ENCODE results near the gene KLF9. TPM values are rescaled to one million over a fixed set of nuclear protein-coding genes. Genes with fewer than 3 reads are reported as not detected.

Gene KLF9
- total RNA-seq, 1 donor from 2014 or later, result 0.25 TPM

DNA sequence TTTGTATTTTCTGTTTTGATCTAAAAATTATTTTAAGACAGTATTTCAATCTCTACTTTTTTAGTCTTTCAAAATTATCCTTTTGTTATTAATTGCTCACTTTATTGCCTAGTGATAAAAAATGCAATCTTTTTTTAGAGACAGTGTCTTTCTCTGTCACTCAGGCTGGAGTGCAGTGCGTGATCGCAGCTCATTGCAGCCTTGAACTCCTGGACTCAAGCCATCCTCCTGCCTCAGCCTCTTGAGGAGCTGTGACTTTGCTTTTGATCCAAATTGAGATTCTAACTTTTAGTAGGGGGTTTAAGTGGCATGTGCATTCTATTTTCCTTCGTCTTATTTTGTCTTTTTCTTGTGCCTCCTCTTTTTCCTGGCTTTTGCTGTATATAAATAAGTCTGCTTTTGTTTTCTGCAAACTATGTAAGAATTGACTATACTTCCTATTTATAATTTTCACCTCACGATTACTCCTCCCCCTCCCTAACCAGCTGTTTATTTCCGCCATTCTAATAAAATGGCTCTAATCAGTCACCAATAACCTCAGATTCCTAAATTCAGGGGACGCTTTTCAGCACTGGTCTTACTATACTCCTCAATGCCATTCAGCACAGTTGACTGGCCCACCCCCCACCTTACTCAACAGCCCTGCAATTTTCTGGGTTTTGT is 32.3 kb downstream of the KLF9 start:
- TF ChIP-seq, protein P1, sequence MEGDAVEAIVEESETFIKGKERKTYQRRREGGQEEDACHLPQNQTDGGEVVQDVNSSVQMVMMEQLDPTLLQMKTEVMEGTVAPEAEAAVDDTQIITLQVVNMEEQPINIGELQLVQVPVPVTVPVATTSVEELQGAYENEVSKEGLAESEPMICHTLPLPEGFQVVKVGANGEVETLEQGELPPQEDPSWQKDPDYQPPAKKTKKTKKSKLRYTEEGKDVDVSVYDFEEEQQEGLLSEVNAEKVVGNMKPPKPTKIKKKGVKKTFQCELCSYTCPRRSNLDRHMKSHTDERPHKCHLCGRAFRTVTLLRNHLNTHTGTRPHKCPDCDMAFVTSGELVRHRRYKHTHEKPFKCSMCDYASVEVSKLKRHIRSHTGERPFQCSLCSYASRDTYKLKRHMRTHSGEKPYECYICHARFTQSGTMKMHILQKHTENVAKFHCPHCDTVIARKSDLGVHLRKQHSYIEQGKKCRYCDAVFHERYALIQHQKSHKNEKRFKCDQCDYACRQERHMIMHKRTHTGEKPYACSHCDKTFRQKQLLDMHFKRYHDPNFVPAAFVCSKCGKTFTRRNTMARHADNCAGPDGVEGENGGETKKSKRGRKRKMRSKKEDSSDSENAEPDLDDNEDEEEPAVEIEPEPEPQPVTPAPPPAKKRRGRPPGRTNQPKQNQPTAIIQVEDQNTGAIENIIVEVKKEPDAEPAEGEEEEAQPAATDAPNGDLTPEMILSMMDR (IDR thresholded peaks at IDR 0.05; ENCODE audit: partially characterized antibody, unreplicated experiment), result no peak
- Mint-ChIP-seq H3K4me3 (ENCODE audit: unreplicated experiment) (no peak overlapping the region), H3K27ac (ENCODE audit: unreplicated experiment) (no peak overlapping the region), H3K9me3 (ENCODE audit: unreplicated experiment) (no peaks in the 10 kb centered on the region), H3K36me3 (ENCODE audit: unreplicated experiment) (no peaks in the 10 kb centered on the region), H3K4me1 (ENCODE audit: low read depth, unreplicated experiment) (no peaks in the 10 kb centered on the region), H3K27me3 (ENCODE audit: unreplicated experiment) (no peaks in the 10 kb centered on the region)
- no peak for DNase-seq

DNA sequence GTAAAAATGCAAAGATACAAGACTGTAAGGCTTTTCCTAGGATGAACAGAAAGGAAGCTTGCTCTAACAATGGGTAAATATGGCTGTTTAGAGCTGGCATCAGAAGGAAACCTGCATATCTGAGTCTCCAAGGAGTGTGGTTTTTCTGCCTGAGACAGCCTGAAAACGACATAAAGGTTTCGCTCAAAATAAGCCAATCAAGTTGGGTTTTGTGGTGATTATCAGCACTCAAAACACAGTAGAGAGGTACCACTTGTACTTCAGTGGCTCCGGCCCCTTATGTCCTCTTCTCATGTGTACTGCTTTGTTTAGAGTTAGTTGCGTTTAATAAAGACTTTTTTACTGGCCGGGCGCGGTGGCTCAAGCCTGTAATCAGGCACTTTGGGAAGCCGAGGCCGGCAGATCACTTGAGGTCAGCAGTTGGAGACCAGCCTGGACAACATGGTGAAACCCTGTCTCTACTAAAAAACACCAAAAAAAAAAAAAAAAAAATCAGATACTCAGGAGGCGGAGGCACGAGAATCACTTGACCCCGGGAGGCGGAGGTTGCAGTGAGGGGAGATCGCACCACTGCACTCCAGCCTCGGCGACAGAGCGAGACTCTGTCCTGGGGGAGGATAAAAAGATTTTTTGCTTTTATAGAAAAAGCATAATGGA is 39.4 kb downstream of the KLF9 start:
- Mint-ChIP-seq H3K4me3 (ENCODE audit: unreplicated experiment) (no peak overlapping the region), H3K27ac (ENCODE audit: unreplicated experiment) (no peak overlapping the region), H3K9me3 (ENCODE audit: unreplicated experiment) (no peaks in the 10 kb centered on the region), H3K4me1 (ENCODE audit: low read depth, unreplicated experiment) (no peaks in the 10 kb centered on the region), H3K27me3 (ENCODE audit: unreplicated experiment) (no peaks in the 10 kb centered on the region), H3K36me3 (ENCODE audit: unreplicated experiment) (no peaks in the 10 kb centered on the region)
- TF ChIP-seq, protein P1 (IDR thresholded peaks at IDR 0.05; ENCODE audit: partially characterized antibody, unreplicated experiment), result no peak
- no peak for DNase-seq

DNA sequence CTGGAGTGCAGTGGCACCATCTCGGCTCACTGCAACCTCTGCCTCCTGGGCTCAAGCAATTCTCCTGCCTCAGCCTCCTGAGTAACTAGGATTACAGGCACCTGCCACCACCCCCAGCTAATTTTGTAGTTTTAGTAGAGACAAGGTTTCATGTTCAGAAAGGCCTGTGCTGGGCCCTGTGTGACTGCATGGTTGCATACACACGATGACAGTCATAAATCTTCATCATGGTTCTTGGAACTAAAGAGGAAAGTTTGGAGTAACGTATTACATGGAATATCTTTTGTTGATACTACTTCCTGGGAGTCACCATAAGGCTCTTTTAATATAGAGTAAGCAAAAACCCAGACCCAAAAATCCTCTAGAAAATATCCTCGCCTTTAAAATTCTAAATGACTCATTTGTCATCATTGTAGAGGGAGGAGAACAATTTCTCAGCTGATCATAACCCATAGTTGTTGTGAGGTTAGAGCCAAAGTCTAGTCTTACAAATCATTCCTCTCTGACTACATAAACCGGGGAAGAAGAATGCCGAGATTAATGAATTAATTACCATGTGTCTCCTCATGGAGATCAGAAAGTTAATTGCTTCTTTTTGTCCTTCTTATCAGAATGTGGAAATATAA is 47.0 kb downstream of the KLF9 start:
- Mint-ChIP-seq H3K36me3 (ENCODE audit: unreplicated experiment) (no peaks in the 10 kb centered on the region), H3K27me3 (ENCODE audit: unreplicated experiment) (no peaks in the 10 kb centered on the region), H3K4me3 (ENCODE audit: unreplicated experiment) (no peak overlapping the region), H3K27ac (ENCODE audit: unreplicated experiment) (no peak overlapping the region), H3K4me1 (ENCODE audit: low read depth, unreplicated experiment) (no peaks in the 10 kb centered on the region), H3K9me3 (ENCODE audit: unreplicated experiment) (no peaks in the 10 kb centered on the region)
- DNase-seq, result no peak
- TF ChIP-seq, protein P1 (IDR thresholded peaks at IDR 0.05; ENCODE audit: partially characterized antibody, unreplicated experiment), result no peak

DNA sequence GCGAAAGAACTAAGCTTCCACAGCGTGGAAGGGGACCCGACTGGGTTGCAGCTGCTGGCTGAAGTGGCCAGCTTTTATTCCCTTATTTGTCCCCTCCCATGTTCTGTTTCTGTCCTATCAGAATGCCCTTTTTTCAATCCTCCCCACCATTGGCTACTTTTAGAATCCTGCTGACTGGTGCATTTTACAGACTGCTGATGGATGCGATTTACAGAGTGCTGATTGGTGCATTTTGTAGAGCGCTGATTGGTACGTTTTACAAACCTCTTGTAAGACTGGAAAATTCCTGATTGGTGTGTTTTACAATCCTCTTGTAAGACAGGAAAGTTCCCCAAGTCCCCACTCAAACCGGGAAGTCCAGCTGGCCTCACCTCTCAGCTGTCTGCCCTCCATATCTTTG is 50.7 kb downstream of the KLF9 start:
- Mint-ChIP-seq H3K4me1 (ENCODE audit: low read depth, unreplicated experiment) (no peaks in the 10 kb centered on the region), H3K27me3 (ENCODE audit: unreplicated experiment) (no peaks in the 10 kb centered on the region), H3K4me3 (ENCODE audit: unreplicated experiment) (no peak overlapping the region), H3K27ac (ENCODE audit: unreplicated experiment) (no peak overlapping the region), H3K9me3 (ENCODE audit: unreplicated experiment) (no peaks in the 10 kb centered on the region), H3K36me3 (ENCODE audit: unreplicated experiment) (no peaks in the 10 kb centered on the region)
- TF ChIP-seq, protein P1 (IDR thresholded peaks at IDR 0.05; ENCODE audit: partially characterized antibody, unreplicated experiment), result no peak
- no peak for DNase-seq

DNA sequence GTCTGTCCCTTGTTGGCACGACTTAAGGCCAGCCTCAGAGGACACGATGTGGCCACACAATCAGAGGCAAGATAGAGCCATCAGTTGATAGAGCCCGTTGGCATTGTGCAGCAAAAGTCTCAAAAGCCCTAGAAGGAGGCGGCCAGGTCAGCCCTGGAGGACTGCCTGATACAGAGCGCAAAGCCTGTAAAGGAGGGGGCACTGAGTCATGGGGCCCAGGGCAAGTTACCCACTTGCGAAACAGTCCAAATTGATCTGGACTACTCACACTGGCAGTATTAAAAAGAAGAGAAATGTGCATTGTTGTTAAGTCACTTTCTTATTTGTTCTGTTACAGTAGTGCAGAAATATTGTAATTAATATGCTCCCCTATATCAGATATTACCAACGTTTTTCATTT is 51.5 kb downstream of the KLF9 start:
- no peaks in the 10 kb centered on the region for H3K9me3 Mint-ChIP-seq (ENCODE audit: unreplicated experiment)
- no peak overlapping the region for H3K4me3 Mint-ChIP-seq (ENCODE audit: unreplicated experiment)
- H3K4me1 Mint-ChIP-seq (ENCODE audit: low read depth, unreplicated experiment), result no peaks in the 10 kb centered on the region
- DNase-seq, result no peak
- no peak overlapping the region for H3K27ac Mint-ChIP-seq (ENCODE audit: unreplicated experiment)
- no peaks in the 10 kb centered on the region for H3K27me3 Mint-ChIP-seq (ENCODE audit: unreplicated experiment)
- TF ChIP-seq, protein P1 (IDR thresholded peaks at IDR 0.05; ENCODE audit: partially characterized antibody, unreplicated experiment), result no peak
- H3K36me3 Mint-ChIP-seq (ENCODE audit: unreplicated experiment), result no peaks in the 10 kb centered on the region

Data from glutamatergic neuron (in vitro differentiated cells).